Measurements from ENCODE around the gene TUBGCP3. TPM values are rescaled to one million over a fixed set of nuclear protein-coding genes. Genes with fewer than 3 reads are reported as not detected.

Gene TUBGCP3
- total and polyA plus RNA-seq, 4 donors: 3.6 to 45.9 (median 27.4) TPM

DNA sequence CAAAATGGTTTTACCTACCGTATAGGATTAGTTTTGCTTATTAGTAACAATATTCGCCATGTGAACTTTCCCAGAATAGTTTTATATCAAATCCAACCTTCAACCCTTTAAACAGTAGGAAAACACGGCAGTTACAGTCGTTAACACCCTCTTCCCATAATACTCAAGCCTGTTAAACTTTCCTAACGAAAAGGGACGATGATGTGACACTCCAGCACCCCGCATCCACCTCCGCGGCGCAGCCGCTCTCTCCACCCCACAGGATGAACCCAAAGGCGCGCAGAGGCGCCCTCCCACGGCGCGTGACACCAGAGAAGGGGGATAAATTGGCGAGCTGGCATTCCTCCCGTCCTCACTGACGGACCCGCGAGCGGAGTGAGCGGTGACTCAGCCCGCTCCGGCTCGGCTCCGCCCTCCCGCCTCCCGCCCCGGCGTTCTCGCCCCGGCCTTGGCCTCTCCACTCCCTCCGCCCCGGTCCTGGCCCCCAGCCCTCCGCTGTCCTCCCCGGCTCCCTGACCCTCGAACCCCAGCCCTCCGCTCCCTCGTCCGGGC, 665 bp downstream of the TUBGCP3 start:
- ATAC-seq (ENCODE audit: low FRiP score) (peak; percentile 93), DNase-seq (peak; percentile 93 to 97)
- intact Hi-C loops (cut with DNase I): no loop called here
- WGBS, 2 donors: 1% methylated on average over 37 to 42 of the region's 42 CpGs
- Histone ChIP-seq H3K4me3 (ENCODE audit: low read length in 2 of 2) (peak overlapping the region; percentile 66 to 99), H3K27ac (ENCODE audit: low read depth in 1 of 2, low read length in 2 of 2) (peak overlapping the region; percentile 83 to 89), H3K9me3 (ENCODE audit: control insufficient read depth, low read length) (no peaks in the 10 kb centered on the region), H3K27me3 (ENCODE audit: control insufficient read depth in 1 of 2, insufficient read depth in 2 of 2, low read length in 1 of 2) (no peaks in the 10 kb centered on the region), H3K4me1 (ENCODE audit: control insufficient read depth in 1 of 2, insufficient read depth in 2 of 2, low read length in 2 of 2) (peaks cover 0 to 3% of the 10 kb centered on the region in 2 donors), H3K36me3 (ENCODE audit: control insufficient read depth in 1 of 2, insufficient read depth in 2 of 2, low read length in 1 of 2) (no peaks in the 10 kb centered on the region)

DNA sequence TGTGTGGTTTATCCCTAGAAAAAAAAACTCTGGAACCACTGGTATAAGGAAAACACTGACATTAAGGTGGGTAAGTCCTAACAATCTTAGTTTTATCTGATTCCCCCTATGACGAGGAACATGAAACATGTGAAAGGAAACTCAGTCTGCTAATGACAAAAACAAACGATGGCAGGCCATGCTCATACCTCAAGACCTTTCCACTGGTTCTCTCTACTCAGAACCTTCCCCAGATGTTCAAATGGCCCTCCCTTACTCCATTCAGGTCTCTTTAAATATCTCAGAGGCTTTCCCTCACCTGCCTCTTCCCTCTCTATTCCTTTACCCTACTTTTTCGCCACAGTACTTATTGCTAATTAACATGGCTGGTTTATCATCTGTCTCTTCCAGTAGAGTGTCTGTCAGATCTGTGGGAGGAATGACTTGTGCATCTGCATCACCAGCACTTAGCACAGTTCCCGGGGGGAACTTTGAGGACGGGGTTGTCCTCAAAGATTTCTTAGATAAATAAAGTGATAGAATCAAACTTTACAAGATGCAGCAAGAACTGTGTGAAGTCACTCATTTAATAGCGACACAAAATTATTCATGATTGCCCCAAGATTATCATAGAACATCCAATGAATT, 1.5 kb downstream of the TUBGCP3 start:
- Histone ChIP-seq H3K27ac (ENCODE audit: low read depth in 1 of 2, low read length in 2 of 2) (no peak overlapping the region), H3K36me3 (ENCODE audit: control insufficient read depth in 1 of 2, insufficient read depth in 2 of 2, low read length in 1 of 2) (no peaks in the 10 kb centered on the region), H3K9me3 (ENCODE audit: control insufficient read depth, low read length) (no peaks in the 10 kb centered on the region), H3K27me3 (ENCODE audit: control insufficient read depth in 1 of 2, insufficient read depth in 2 of 2, low read length in 1 of 2) (no peaks in the 10 kb centered on the region), H3K4me1 (ENCODE audit: control insufficient read depth in 1 of 2, insufficient read depth in 2 of 2, low read length in 2 of 2) (peaks cover 0 to 3% of the 10 kb centered on the region in 2 donors), H3K4me3 (ENCODE audit: low read length in 2 of 2) (peak overlapping the region in 1 of 2 donors; percentile 99)
- intact Hi-C loops (cut with DNase I): no loop called here
- ATAC-seq (ENCODE audit: low FRiP score): no peak
- no peak for DNase-seq
- 82 to 83% methylated on average over 6 of the region's 6 CpGs for WGBS, 2 donors

DNA sequence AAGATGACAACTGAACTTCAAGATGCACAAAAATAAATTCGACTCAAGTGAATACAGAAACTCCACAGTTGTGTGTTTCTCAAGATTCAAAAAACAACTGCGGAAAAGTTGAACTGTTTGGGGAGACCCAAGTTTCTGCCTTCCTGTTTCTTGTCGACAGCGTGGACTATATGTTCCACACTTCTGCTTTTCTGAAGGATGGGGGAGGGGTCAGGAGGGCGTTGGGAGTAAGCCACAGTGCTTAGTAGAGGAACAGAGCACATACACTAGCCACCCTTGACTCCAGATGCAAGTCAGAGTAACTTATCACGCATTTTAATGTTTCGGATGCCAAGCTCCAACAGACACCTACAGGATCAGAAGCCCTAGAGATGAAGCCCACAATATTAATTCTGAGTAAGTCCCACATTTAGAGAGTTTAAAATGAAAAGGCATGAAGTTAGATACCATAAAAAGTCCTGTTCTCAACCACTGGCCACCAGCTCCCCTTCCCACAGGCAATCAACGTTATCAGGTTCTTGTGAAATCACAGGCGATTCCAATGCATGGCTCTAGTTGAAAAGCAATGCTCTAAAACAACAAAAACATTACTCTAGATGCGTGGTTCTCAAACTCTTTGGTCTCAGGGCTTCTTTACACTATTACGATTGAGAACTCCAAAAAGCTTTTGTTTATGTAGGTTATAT, 4.2 kb downstream of the TUBGCP3 start:
- no peaks in the 10 kb centered on the region for H3K27me3 ChIP-seq (ENCODE audit: control insufficient read depth in 1 of 2, insufficient read depth in 2 of 2, low read length in 1 of 2)
- no peaks in the 10 kb centered on the region for H3K9me3 ChIP-seq (ENCODE audit: control insufficient read depth, low read length)
- H3K36me3 ChIP-seq (ENCODE audit: control insufficient read depth in 1 of 2, insufficient read depth in 2 of 2, low read length in 1 of 2): no peaks in the 10 kb centered on the region
- intact Hi-C loops (cut with DNase I): no loop called here
- no peak overlapping the region for H3K27ac ChIP-seq (ENCODE audit: low read depth in 1 of 2, low read length in 2 of 2)
- ATAC-seq (ENCODE audit: low FRiP score) (no peak), DNase-seq (peak in 1 of 2 donors; percentile 78)
- H3K4me1 ChIP-seq (ENCODE audit: control insufficient read depth in 1 of 2, insufficient read depth in 2 of 2, low read length in 2 of 2): peaks cover 0 to 3% of the 10 kb centered on the region in 2 donors
- H3K4me3 ChIP-seq (ENCODE audit: low read length in 2 of 2): no peak overlapping the region
- WGBS, 2 donors: 87 to 90% methylated on average over 11 of the region's 11 CpGs

DNA sequence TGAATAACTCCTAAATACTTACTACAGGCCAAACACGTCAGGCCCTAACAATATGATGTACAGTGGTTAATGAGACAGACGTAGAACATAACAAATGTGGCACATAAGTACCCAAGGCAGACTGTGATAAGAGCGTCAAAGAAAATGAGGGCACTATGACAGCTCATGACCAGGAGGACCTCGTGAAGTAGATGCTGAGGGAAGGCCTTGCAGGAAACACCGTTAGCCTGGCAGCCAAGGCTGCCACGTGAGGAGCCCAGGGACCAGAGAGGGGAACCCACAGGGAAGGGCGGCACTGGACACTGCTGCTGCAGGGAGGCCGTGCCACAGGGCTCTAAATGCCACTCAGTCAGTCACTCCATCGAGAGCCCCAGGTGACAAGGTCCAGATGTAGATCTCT, 5.7 kb downstream of the TUBGCP3 start:
- 72 to 75% methylated on average over 9 of the region's 9 CpGs for WGBS, 2 donors
- Histone ChIP-seq H3K4me3 (ENCODE audit: low read length in 2 of 2) (no peak overlapping the region), H3K4me1 (ENCODE audit: control insufficient read depth in 1 of 2, insufficient read depth in 2 of 2, low read length in 2 of 2) (peaks cover 0 to 3% of the 10 kb centered on the region in 2 donors), H3K27ac (ENCODE audit: low read depth in 1 of 2, low read length in 2 of 2) (no peak overlapping the region), H3K9me3 (ENCODE audit: control insufficient read depth, low read length) (no peaks in the 10 kb centered on the region), H3K27me3 (ENCODE audit: control insufficient read depth in 1 of 2, insufficient read depth in 2 of 2, low read length in 1 of 2) (no peaks in the 10 kb centered on the region), H3K36me3 (ENCODE audit: control insufficient read depth in 1 of 2, insufficient read depth in 2 of 2, low read length in 1 of 2) (no peaks in the 10 kb centered on the region)
- DNase-seq (peak in 1 of 2 donors; percentile 69), ATAC-seq (ENCODE audit: low FRiP score) (no peak)
- intact Hi-C loops (cut with DNase I): no loop called here

DNA sequence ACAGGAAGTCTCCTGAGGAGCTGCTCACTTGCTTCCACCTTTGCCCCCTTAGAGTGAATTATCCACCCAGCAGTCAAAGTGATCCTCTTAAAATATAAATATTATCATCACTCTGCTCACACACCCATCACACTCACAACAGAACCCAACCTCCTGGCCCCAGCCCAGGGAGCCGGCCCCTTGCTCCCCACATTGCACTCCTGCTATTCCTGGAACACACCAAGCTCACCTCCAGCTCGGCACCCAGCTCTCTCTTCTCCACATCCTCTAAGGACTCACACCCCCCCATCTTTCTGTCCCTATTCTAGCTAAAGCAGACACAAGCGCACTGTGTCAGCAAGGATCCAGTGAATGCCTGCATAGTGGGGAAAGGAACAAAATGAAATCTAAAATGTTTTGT, 7.0 kb downstream of the TUBGCP3 start:
- peaks cover 0 to 3% of the 10 kb centered on the region in 2 donors for H3K4me1 ChIP-seq (ENCODE audit: control insufficient read depth in 1 of 2, insufficient read depth in 2 of 2, low read length in 2 of 2)
- no peak overlapping the region for H3K27ac ChIP-seq (ENCODE audit: low read depth in 1 of 2, low read length in 2 of 2)
- 71 to 72% methylated on average over 3 of the region's 3 CpGs for WGBS, 2 donors
- H3K4me3 ChIP-seq (ENCODE audit: low read length in 2 of 2): no peak overlapping the region
- no peak for DNase-seq
- no peaks in the 10 kb centered on the region for H3K36me3 ChIP-seq (ENCODE audit: control insufficient read depth in 1 of 2, insufficient read depth in 2 of 2, low read length in 1 of 2)
- H3K9me3 ChIP-seq (ENCODE audit: control insufficient read depth, low read length): no peaks in the 10 kb centered on the region
- no peaks in the 10 kb centered on the region for H3K27me3 ChIP-seq (ENCODE audit: control insufficient read depth in 1 of 2, insufficient read depth in 2 of 2, low read length in 1 of 2)
- no peak for ATAC-seq (ENCODE audit: low FRiP score)
- intact Hi-C loops (cut with DNase I): no loop called here

DNA sequence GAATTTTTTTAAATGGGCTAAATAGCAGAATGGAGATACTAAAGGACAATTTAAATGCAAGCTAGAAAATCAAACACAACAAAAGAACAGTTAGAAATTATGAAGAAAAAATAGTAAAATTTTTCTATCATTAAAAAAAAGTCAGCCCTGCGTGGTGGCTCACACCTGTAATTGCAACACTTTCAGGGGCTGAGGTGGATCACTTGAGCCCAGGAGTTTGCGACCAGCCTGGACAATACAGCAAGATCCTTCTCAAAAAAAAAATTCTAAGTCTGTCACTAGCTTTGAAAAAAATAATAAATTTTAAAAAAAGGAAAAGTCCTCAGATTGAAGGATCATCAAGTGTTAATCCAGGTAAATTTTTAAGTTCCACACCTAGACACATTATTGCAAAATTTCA, 7.7 kb downstream of the TUBGCP3 start:
- DNase-seq: no peak
- Histone ChIP-seq H3K27ac (ENCODE audit: low read depth in 1 of 2, low read length in 2 of 2) (no peak overlapping the region), H3K36me3 (ENCODE audit: control insufficient read depth in 1 of 2, insufficient read depth in 2 of 2, low read length in 1 of 2) (no peaks in the 10 kb centered on the region), H3K27me3 (ENCODE audit: control insufficient read depth in 1 of 2, insufficient read depth in 2 of 2, low read length in 1 of 2) (no peaks in the 10 kb centered on the region), H3K4me1 (ENCODE audit: control insufficient read depth in 1 of 2, insufficient read depth in 2 of 2, low read length in 2 of 2) (peaks cover 2 to 3% of the 10 kb centered on the region in 2 donors), H3K9me3 (ENCODE audit: control insufficient read depth, low read length) (no peaks in the 10 kb centered on the region), H3K4me3 (ENCODE audit: low read length in 2 of 2) (no peak overlapping the region)
- no peak for ATAC-seq (ENCODE audit: low FRiP score)
- 95 to 100% methylated on average over 2 of the region's 2 CpGs for WGBS, 2 donors
- intact Hi-C loops (cut with DNase I): no loop called here

DNA sequence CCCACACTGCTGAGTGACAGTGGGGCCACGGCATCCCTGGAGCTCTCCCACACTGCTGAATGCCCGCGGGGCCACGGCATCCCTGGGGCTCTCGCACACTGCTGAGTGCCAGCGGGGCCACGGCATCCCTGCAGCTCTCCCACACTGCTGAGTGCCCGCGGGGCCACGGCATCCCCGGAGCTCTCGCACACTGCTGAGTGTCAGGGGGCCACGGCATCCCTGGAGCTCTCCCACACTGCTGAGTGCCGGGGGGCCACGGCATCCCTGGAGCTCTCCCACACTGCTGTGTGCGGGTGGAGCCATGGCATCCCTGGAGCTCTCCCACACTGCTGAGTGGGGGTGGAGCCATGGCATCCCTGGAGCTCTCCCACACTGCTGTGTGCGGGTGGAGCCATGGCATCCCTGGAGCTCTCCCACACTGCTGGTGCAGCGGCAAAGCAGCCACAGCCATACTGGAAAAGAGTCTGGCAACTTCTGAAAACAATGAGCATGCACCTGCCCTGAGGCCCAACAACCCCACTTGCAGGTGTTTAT, 8.6 kb downstream of the TUBGCP3 start:
- WGBS, 2 donors: 94 to 96% methylated on average over 18 of the region's 18 CpGs
- no peaks in the 10 kb centered on the region for H3K36me3 ChIP-seq (ENCODE audit: control insufficient read depth in 1 of 2, insufficient read depth in 2 of 2, low read length in 1 of 2)
- intact Hi-C loops (cut with DNase I): no loop called here
- no peak overlapping the region for H3K4me3 ChIP-seq (ENCODE audit: low read length in 2 of 2)
- H3K4me1 ChIP-seq (ENCODE audit: control insufficient read depth in 1 of 2, insufficient read depth in 2 of 2, low read length in 2 of 2): peaks cover 2 to 3% of the 10 kb centered on the region in 2 donors
- no peaks in the 10 kb centered on the region for H3K27me3 ChIP-seq (ENCODE audit: control insufficient read depth in 1 of 2, insufficient read depth in 2 of 2, low read length in 1 of 2)
- no peak overlapping the region for H3K27ac ChIP-seq (ENCODE audit: low read depth in 1 of 2, low read length in 2 of 2)
- H3K9me3 ChIP-seq (ENCODE audit: control insufficient read depth, low read length): no peaks in the 10 kb centered on the region
- no peak for ATAC-seq (ENCODE audit: low FRiP score)
- DNase-seq: no peak

DNA sequence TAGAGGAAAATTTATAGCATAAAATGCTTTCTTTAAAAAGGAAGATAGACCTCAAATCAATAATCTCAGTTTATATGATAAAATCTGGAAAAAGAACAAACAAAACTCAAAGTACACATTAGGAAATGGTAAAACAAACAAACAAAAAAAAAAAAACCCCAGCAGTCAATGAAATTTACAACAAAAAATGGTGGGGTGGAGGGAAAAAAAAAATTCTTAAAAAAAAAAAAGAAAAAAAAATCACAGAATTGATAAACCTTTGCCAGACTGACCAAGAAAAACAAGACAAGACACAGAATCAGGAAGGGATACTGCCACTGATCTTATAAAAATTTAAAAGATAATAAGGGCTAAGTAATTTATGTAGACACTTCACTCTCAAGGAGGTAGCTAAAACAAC, 11.2 kb downstream of the TUBGCP3 start:
- H3K9me3 ChIP-seq (ENCODE audit: control insufficient read depth, low read length): no peaks in the 10 kb centered on the region
- no peaks in the 10 kb centered on the region for H3K36me3 ChIP-seq (ENCODE audit: control insufficient read depth in 1 of 2, insufficient read depth in 2 of 2, low read length in 1 of 2)
- H3K27me3 ChIP-seq (ENCODE audit: control insufficient read depth in 1 of 2, insufficient read depth in 2 of 2, low read length in 1 of 2): no peaks in the 10 kb centered on the region
- H3K4me1 ChIP-seq (ENCODE audit: control insufficient read depth in 1 of 2, insufficient read depth in 2 of 2, low read length in 2 of 2): peaks cover 0 to 2% of the 10 kb centered on the region in 2 donors
- DNase-seq (no peak), ATAC-seq (ENCODE audit: low FRiP score) (no peak)
- no peak overlapping the region for H3K27ac ChIP-seq (ENCODE audit: low read depth in 1 of 2, low read length in 2 of 2)
- no peak overlapping the region for H3K4me3 ChIP-seq (ENCODE audit: low read length in 2 of 2)
- intact Hi-C loops (cut with DNase I): no loop called here

DNA sequence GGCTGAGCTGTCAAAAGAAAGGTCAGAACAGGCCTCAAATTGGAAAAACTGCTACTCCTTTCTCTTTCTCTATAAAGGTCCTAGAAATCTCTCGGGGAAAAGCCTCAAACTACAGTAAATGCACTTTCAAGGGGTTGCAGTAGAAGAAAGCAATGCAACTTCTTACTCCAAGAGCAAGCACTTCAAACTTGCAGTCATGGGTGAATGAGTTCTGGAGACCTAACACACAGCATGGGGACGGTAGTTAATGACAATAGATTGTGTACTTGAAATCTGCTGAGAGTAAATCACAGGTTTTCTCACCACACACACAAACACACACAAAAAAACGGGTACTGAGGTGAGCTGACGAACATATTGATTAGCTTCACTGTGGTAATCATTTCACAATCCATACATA, 11.8 kb downstream of the TUBGCP3 start:
- no peaks in the 10 kb centered on the region for H3K36me3 ChIP-seq (ENCODE audit: control insufficient read depth in 1 of 2, insufficient read depth in 2 of 2, low read length in 1 of 2)
- DNase-seq (no peak), ATAC-seq (ENCODE audit: low FRiP score) (no peak)
- intact Hi-C loops (cut with DNase I): no loop called here
- peaks cover 0 to 2% of the 10 kb centered on the region in 2 donors for H3K4me1 ChIP-seq (ENCODE audit: control insufficient read depth in 1 of 2, insufficient read depth in 2 of 2, low read length in 2 of 2)
- H3K27ac ChIP-seq (ENCODE audit: low read depth in 1 of 2, low read length in 2 of 2): no peak overlapping the region
- no peaks in the 10 kb centered on the region for H3K9me3 ChIP-seq (ENCODE audit: control insufficient read depth, low read length)
- H3K27me3 ChIP-seq (ENCODE audit: control insufficient read depth in 1 of 2, insufficient read depth in 2 of 2, low read length in 1 of 2): no peaks in the 10 kb centered on the region
- H3K4me3 ChIP-seq (ENCODE audit: low read length in 2 of 2): no peak overlapping the region
- 69% methylated on average over 4 of the region's 4 CpGs for WGBS, 2 donors

Data from aorta (tissue), 5 donors.